Measurements from ENCODE around the gene S100A16.

- no peak for TF ChIP-seq ZNF281 (CRISPR knock-in tag; IDR thresholded peaks at IDR 0.05)
- TF ChIP-seq, protein P1, sequence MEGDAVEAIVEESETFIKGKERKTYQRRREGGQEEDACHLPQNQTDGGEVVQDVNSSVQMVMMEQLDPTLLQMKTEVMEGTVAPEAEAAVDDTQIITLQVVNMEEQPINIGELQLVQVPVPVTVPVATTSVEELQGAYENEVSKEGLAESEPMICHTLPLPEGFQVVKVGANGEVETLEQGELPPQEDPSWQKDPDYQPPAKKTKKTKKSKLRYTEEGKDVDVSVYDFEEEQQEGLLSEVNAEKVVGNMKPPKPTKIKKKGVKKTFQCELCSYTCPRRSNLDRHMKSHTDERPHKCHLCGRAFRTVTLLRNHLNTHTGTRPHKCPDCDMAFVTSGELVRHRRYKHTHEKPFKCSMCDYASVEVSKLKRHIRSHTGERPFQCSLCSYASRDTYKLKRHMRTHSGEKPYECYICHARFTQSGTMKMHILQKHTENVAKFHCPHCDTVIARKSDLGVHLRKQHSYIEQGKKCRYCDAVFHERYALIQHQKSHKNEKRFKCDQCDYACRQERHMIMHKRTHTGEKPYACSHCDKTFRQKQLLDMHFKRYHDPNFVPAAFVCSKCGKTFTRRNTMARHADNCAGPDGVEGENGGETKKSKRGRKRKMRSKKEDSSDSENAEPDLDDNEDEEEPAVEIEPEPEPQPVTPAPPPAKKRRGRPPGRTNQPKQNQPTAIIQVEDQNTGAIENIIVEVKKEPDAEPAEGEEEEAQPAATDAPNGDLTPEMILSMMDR (IDR thresholded peaks at IDR 0.05) = no peak
- TF ChIP-seq, protein P2, sequence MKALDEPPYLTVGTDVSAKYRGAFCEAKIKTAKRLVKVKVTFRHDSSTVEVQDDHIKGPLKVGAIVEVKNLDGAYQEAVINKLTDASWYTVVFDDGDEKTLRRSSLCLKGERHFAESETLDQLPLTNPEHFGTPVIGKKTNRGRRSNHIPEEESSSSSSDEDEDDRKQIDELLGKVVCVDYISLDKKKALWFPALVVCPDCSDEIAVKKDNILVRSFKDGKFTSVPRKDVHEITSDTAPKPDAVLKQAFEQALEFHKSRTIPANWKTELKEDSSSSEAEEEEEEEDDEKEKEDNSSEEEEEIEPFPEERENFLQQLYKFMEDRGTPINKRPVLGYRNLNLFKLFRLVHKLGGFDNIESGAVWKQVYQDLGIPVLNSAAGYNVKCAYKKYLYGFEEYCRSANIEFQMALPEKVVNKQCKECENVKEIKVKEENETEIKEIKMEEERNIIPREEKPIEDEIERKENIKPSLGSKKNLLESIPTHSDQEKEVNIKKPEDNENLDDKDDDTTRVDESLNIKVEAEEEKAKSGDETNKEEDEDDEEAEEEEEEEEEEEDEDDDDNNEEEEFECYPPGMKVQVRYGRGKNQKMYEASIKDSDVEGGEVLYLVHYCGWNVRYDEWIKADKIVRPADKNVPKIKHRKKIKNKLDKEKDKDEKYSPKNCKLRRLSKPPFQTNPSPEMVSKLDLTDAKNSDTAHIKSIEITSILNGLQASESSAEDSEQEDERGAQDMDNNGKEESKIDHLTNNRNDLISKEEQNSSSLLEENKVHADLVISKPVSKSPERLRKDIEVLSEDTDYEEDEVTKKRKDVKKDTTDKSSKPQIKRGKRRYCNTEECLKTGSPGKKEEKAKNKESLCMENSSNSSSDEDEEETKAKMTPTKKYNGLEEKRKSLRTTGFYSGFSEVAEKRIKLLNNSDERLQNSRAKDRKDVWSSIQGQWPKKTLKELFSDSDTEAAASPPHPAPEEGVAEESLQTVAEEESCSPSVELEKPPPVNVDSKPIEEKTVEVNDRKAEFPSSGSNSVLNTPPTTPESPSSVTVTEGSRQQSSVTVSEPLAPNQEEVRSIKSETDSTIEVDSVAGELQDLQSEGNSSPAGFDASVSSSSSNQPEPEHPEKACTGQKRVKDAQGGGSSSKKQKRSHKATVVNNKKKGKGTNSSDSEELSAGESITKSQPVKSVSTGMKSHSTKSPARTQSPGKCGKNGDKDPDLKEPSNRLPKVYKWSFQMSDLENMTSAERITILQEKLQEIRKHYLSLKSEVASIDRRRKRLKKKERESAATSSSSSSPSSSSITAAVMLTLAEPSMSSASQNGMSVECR (CRISPR knock-in tag; IDR thresholded peaks at IDR 0.05; ENCODE audit: borderline replicate concordance) = no peak
- TF ChIP-seq CBFB (CRISPR knock-in tag; IDR thresholded peaks at IDR 0.05; ENCODE audit: low read depth) = no peak
- no peak for TF ChIP-seq NR2C2 (CRISPR knock-in tag; IDR thresholded peaks at IDR 0.05)
- TF ChIP-seq RELA (CRISPR knock-in tag; IDR thresholded peaks at IDR 0.05; ENCODE audit: borderline replicate concordance) = no peak
- TF ChIP-seq NFE2L1 (CRISPR knock-in tag; IDR thresholded peaks at IDR 0.05) = no peak
- no peak for TF ChIP-seq TCF7 (CRISPR knock-in tag; IDR thresholded peaks at IDR 0.05; ENCODE audit: low read depth)
- TF ChIP-seq TEAD4 (CRISPR knock-in tag; IDR thresholded peaks at IDR 0.05) = no peak
- no peak for TF ChIP-seq CREB1 (CRISPR knock-in tag; IDR thresholded peaks at IDR 0.05)
- TF ChIP-seq ATF3 (CRISPR knock-in tag; conservative IDR thresholded peaks at IDR 0.05) = no peak
- TF ChIP-seq, protein P3, sequence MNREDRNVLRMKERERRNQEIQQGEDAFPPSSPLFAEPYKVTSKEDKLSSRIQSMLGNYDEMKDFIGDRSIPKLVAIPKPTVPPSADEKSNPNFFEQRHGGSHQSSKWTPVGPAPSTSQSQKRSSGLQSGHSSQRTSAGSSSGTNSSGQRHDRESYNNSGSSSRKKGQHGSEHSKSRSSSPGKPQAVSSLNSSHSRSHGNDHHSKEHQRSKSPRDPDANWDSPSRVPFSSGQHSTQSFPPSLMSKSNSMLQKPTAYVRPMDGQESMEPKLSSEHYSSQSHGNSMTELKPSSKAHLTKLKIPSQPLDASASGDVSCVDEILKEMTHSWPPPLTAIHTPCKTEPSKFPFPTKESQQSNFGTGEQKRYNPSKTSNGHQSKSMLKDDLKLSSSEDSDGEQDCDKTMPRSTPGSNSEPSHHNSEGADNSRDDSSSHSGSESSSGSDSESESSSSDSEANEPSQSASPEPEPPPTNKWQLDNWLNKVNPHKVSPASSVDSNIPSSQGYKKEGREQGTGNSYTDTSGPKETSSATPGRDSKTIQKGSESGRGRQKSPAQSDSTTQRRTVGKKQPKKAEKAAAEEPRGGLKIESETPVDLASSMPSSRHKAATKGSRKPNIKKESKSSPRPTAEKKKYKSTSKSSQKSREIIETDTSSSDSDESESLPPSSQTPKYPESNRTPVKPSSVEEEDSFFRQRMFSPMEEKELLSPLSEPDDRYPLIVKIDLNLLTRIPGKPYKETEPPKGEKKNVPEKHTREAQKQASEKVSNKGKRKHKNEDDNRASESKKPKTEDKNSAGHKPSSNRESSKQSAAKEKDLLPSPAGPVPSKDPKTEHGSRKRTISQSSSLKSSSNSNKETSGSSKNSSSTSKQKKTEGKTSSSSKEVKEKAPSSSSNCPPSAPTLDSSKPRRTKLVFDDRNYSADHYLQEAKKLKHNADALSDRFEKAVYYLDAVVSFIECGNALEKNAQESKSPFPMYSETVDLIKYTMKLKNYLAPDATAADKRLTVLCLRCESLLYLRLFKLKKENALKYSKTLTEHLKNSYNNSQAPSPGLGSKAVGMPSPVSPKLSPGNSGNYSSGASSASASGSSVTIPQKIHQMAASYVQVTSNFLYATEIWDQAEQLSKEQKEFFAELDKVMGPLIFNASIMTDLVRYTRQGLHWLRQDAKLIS (CRISPR knock-in tag; IDR thresholded peaks at IDR 0.05; ENCODE audit: borderline replicate concordance) = no peak
Observed at GRCh38 chr1:153619171-153619570, 6.2 kb upstream of the S100A16 start.

Measured in WTC11 (cell line).